ENCODE data around the gene BCL2L15.

Gene BCL2L15

DNA sequence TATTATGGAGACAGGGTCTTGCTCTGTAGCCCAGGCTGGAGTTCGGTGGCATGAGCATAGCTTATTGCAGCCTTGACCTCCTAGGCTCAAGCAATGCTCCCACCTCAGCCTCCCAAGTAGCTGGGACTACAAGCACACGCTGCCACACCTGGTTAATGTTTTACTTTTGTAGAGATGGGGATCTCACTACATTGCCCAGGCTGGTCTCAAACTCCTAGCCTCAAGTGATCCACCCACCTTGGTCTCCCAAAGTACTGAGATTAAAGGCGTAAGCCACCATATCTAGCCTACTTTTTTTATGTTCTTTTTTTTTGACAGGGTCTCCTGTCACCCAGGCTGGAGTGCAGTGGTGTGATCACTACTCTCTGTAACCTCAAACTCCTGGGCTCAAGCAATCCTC lies 5.9 kb upstream of the BCL2L15 start:
- TF ChIP-seq ZNF565 (CRISPR knock-in tag; conservative IDR thresholded peaks at IDR 0.05; ENCODE audit: low read depth) = no peak
- ATAC-seq = no peak

DNA sequence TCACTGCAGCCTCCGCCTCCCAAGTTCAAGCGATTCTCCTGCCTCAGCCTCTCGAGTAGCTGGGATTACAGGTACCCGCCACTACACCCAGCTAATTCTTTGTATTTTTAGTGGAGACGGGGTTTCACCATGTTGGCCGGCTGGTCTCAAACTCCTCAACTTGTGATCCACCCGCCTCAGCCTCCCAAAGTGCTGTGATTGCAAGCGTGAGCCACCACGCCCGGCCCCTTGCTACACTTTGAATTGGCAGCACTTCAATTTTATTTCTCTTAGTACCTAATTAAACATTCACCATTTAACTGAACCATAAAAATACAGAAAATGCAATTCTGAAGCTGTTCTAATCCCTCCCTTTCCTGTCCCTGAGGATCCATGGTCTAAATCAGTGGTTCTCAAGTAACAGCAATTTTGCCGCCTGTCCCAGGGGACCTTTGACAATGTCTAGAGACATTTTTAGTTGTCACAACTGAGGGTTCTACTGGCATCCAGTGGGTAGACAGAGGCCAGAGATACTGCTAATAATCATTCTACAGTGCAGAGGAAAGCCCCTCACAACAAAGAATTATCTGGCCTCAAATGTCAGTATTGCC lies 4.3 kb upstream of the BCL2L15 start:
- TF ChIP-seq CSRNP3 (CRISPR knock-in tag; IDR thresholded peaks at IDR 0.05) = no peak
- no peak for TF ChIP-seq ZFP30 (CRISPR knock-in tag; IDR thresholded peaks at IDR 0.05)
- TF ChIP-seq TCF4 (CRISPR knock-in tag; IDR thresholded peaks at IDR 0.05; ENCODE audit: borderline replicate concordance) = no peak
- no peak for TF ChIP-seq CSDC2 (CRISPR knock-in tag; IDR thresholded peaks at IDR 0.05)
- TF ChIP-seq ZNF8 (CRISPR knock-in tag; IDR thresholded peaks at IDR 0.05) = no peak
- TF ChIP-seq PATZ1 (CRISPR knock-in tag; IDR thresholded peaks at IDR 0.05; ENCODE audit: borderline replicate concordance) = no peak
- no peak for TF ChIP-seq ARNTL (CRISPR knock-in tag; IDR thresholded peaks at IDR 0.05; ENCODE audit: borderline replicate concordance, low read depth)
- TF ChIP-seq GLIS3 (CRISPR knock-in tag; IDR thresholded peaks at IDR 0.05) = no peak
- TF ChIP-seq, protein P1, sequence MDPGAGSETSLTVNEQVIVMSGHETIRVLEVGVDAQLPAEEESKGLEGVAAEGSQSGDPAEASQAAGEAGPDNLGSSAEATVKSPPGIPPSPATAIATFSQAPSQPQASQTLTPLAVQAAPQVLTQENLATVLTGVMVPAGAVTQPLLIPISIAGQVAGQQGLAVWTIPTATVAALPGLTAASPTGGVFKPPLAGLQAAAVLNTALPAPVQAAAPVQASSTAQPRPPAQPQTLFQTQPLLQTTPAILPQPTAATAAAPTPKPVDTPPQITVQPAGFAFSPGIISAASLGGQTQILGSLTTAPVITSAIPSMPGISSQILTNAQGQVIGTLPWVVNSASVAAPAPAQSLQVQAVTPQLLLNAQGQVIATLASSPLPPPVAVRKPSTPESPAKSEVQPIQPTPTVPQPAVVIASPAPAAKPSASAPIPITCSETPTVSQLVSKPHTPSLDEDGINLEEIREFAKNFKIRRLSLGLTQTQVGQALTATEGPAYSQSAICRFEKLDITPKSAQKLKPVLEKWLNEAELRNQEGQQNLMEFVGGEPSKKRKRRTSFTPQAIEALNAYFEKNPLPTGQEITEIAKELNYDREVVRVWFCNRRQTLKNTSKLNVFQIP (CRISPR knock-in tag; IDR thresholded peaks at IDR 0.05; ENCODE audit: borderline replicate concordance, low read depth) = no peak
- ATAC-seq = no peak

DNA sequence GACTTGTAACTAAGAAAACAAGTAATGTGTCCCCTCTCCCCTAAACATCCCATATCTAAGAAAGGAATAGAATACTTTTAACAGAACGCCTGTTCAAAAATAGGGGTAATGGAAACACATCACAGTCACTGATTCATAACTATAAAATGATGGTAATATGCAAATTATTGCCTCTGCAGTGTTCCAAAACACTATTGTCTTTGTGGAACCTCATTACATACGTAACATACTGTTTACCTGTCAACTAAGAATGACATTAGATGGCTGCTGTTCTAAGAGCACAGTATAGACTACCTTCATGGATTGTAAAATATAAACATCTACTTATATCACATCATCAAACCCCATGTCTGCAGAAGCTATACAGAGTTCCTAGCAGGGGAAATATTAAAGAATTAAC lies 3.4 kb upstream of the BCL2L15 start:
- TF ChIP-seq PPARA (CRISPR knock-in tag; IDR thresholded peaks at IDR 0.05; ENCODE audit: borderline replicate concordance) (no peak), OSR1 (CRISPR knock-in tag; IDR thresholded peaks at IDR 0.05) (no peak), ARNTL (CRISPR knock-in tag; IDR thresholded peaks at IDR 0.05; ENCODE audit: borderline replicate concordance, low read depth) (no peak), CSDC2 (CRISPR knock-in tag; IDR thresholded peaks at IDR 0.05) (no peak), TOX (CRISPR knock-in tag; IDR thresholded peaks at IDR 0.05; ENCODE audit: borderline replicate concordance) (no peak), ZNF8 (CRISPR knock-in tag; IDR thresholded peaks at IDR 0.05) (no peak), GLIS3 (CRISPR knock-in tag; IDR thresholded peaks at IDR 0.05) (no peak), TCF4 (CRISPR knock-in tag; IDR thresholded peaks at IDR 0.05; ENCODE audit: borderline replicate concordance) (no peak), ZNF70 (CRISPR knock-in tag; IDR thresholded peaks at IDR 0.05) (no peak), CSRNP3 (CRISPR knock-in tag; IDR thresholded peaks at IDR 0.05) (no peak), SNAI2 (CRISPR knock-in tag; IDR thresholded peaks at IDR 0.05) (no peak), ZNF565 (CRISPR knock-in tag; conservative IDR thresholded peaks at IDR 0.05; ENCODE audit: low read depth) (no peak), ZFP30 (CRISPR knock-in tag; IDR thresholded peaks at IDR 0.05) (no peak), PATZ1 (CRISPR knock-in tag; IDR thresholded peaks at IDR 0.05; ENCODE audit: borderline replicate concordance) (no peak), ESRRG (CRISPR knock-in tag; IDR thresholded peaks at IDR 0.05) (no peak)
- TF ChIP-seq, protein P1 (CRISPR knock-in tag; IDR thresholded peaks at IDR 0.05; ENCODE audit: borderline replicate concordance, low read depth) = no peak
- TF ChIP-seq, protein P2, sequence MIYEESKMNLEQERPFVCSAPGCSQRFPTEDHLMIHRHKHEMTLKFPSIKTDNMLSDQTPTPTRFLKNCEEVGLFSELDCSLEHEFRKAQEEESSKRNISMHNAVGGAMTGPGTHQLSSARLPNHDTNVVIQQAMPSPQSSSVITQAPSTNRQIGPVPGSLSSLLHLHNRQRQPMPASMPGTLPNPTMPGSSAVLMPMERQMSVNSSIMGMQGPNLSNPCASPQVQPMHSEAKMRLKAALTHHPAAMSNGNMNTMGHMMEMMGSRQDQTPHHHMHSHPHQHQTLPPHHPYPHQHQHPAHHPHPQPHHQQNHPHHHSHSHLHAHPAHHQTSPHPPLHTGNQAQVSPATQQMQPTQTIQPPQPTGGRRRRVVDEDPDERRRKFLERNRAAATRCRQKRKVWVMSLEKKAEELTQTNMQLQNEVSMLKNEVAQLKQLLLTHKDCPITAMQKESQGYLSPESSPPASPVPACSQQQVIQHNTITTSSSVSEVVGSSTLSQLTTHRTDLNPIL (CRISPR knock-in tag; IDR thresholded peaks at IDR 0.05; ENCODE audit: low read depth) = no peak
- no peak for ATAC-seq

Measured in SK-N-SH treated with all-trans-retinoic acid at 6 μM for 48 hours (cell line).